Pancreas (tissue), 10 donors: Measurements from ENCODE around the gene FAF1. TPM values are rescaled to one million over a fixed set of nuclear protein-coding genes. Genes with fewer than 3 reads are reported as not detected.
A peak's percentile ranks its signal among the peaks of the same experiment; 100 is the strongest.
"Not testable (repeated sequence)": the region's sequence is repeated elsewhere in the genome, so short reads cannot be mapped to it uniquely, and the experiment has no call there.

ENCODE experiments used
- ATAC-seq, 4 donors: fragments of 200-7000 bp; cut with Tn5 transposase; one replicate each; pipeline versions ENCODE4 v1.8.0 to v1.9.1; 2020; ENCODE audit warnings: mild to moderate bottlenecking in 4 of 4, moderate library complexity in 4 of 4
- DNase-seq, 6 donors: peaks; one replicate each; pipeline ENCODE4 v3.0.0-alpha.2; 2020
- FAIRE-seq: peaks from 2 replicates; lab custom pipeline; 2012; peaks lifted over from hg19 to GRCh38; lab: Jason Lieb, UNC
- H3K27ac ChIP-seq, 4 donors: fragments of 200-600 bp; sonication (generic); 1 replicate in 3 of 4; 2 replicates in 1 of 4; pipeline versions ENCODE4 v1.5.0 to v1.8.0; 2020
- H3K27me3 ChIP-seq, 4 donors: fragments of 200-600 bp; one replicate each; pipeline ENCODE4 v1.8.0; 2021
- H3K36me3 ChIP-seq, 3 donors: fragments of 200-600 bp; sonication (generic) in 1 of 3; one replicate each; pipeline versions ENCODE4 v1.5.0 to v1.8.0; 2020 to 2021
- H3K4me1 ChIP-seq, 3 donors: fragments of 200-600 bp; one replicate each; pipeline ENCODE4 v1.8.0; 2021
- H3K4me3 ChIP-seq, 4 donors: fragments of 200-600 bp; sonication (generic) in 2 of 4; one replicate each; pipeline versions ENCODE4 v1.5.0 to v1.8.0; 2020 to 2021
- H3K9me3 ChIP-seq, 4 donors: fragments of 200-600 bp; one replicate each; pipeline ENCODE4 v1.8.0; 2021
- CTCF ChIP-seq, 4 donors: fragments of 200-600 bp; sonication (generic) in 3 of 4; IDR thresholded peaks; one replicate each; pipeline versions ENCODE4 v1.5.0 to v1.8.0; 2021; ENCODE audit warnings: antibody characterized with exemption in 4 of 4
- WGBS, 2 donors: extraction: QIAGEN DNeasy Blood & Tissue Kit; methylation state at CpG; one replicate each; pipeline ENCODE4 v1.1.7; 2013; 5-methylcytosine and 5-hydroxymethylcytosine counted together
- intact Hi-C, 3 donors: fragments of 100-400 bp; cut with DNase I; formaldehyde crosslinking; loops; one replicate each; pipeline versions ENCODE4 v1.11.1 to v1.14.2; 2022
- polyA plus RNA-seq, 2 donors: library from polyadenylated mRNA; stranded (reverse); fragments of 200-250 nt; gene quantifications; one replicate each; pipeline ENCODE4 v1.2.3, GENCODE V29; 2013
- total RNA-seq, 6 donors: library from RNA; stranded (reverse); fragmentation: NEBNext Ultra II Directional in 4 of 6; extraction: Animal tissue kit (Norgen Biotek cat#: 25700) in 4 of 6; gene quantifications; one replicate each; pipeline versions ENCODE4 v1.2.1 to v1.2.4, GENCODE V29; 2021 to 2023
- donor health status: healthy with polysubstance abuse.
- donor health status: DM: no; HTN: no; CAD: no; lungs with moderate emphysema.
- donor health status: DM: no; HTN: no; CAD: no.
- donor health status: control.
- donor health status: control.
- donor health status: Bipolar disorder and iron deficiency.
- donor health status: DM: yes; HTN: yes; CAD: no.
- donor health status: DM: no; HTN: no; CAD: no.
- donor health status: DM: no; HTN: no; CAD: no.
- donor health status: DM: yes; HTN: yes; CAD: no.

The FAF1 gene
- total and polyA plus RNA-seq, 8 donors: 13.9 to 46.6 (median 37.6) TPM

- Histone ChIP-seq H3K36me3 (no peaks in the 10 kb centered on the region), H3K4me3 (no peak overlapping the region), H3K27me3 (no peaks in the 10 kb centered on the region), H3K4me1 (peaks cover 0 to 11% (median 6%) of the 10 kb centered on the region in 3 donors), H3K27ac (no peak overlapping the region), H3K9me3 (no peaks in the 10 kb centered on the region)
- DNase-seq: no peak
- TF ChIP-seq CTCF (IDR thresholded peaks at IDR 0.05): no peak
- 42 to 50% methylated on average over 1 of the region's 1 CpG for WGBS, 2 donors
- FAIRE-seq: no peak
- intact Hi-C loops: no loop called here
- ATAC-seq: peak in 2 of 4 donors; percentile 38 to 69
Observed at GRCh38 chr1:50950396-50950795, 9.7 kb downstream of the FAF1 start.

- H3K36me3 ChIP-seq: no peaks in the 10 kb centered on the region
- DNase-seq (no peak), ATAC-seq (no peak), FAIRE-seq (no peak)
- intact Hi-C loops: no loop called here
- H3K27ac ChIP-seq: no peak overlapping the region
- no peak overlapping the region for H3K4me3 ChIP-seq
- H3K27me3 ChIP-seq: no peaks in the 10 kb centered on the region
- TF ChIP-seq CTCF (IDR thresholded peaks at IDR 0.05): no peak
- H3K4me1 ChIP-seq: peaks cover 0 to 11% (median 6%) of the 10 kb centered on the region in 3 donors
- WGBS, 2 donors: 69 to 73% methylated on average over 9 of the region's 9 CpGs
- H3K9me3 ChIP-seq: no peaks in the 10 kb centered on the region
Observed at GRCh38 chr1:50949286-50949982, 10.6 kb downstream of the FAF1 start.

- H3K9me3 ChIP-seq: no peaks in the 10 kb centered on the region
- ATAC-seq (no peak), DNase-seq (no peak), FAIRE-seq (no peak)
- H3K27me3 ChIP-seq: no peaks in the 10 kb centered on the region
- intact Hi-C loops: no loop called here
- H3K4me1 ChIP-seq: peaks cover 0 to 7% (median 0%) of the 10 kb centered on the region in 3 donors
- H3K27ac ChIP-seq: no peak overlapping the region
- no peak for TF ChIP-seq CTCF (IDR thresholded peaks at IDR 0.05)
- no peaks in the 10 kb centered on the region for H3K36me3 ChIP-seq
- WGBS, 2 donors: 82 to 88% methylated on average over 1 of the region's 1 CpG
- H3K4me3 ChIP-seq: no peak overlapping the region
Observed at GRCh38 chr1:50942334-50942733, 17.7 kb downstream of the FAF1 start.

GRCh38 chr1:50940291-50940690, 19.8 kb downstream of the FAF1 start:
- no peak for FAIRE-seq
- Histone ChIP-seq H3K9me3 (no peaks in the 10 kb centered on the region), H3K4me3 (no peak overlapping the region), H3K27me3 (no peaks in the 10 kb centered on the region), H3K36me3 (no peaks in the 10 kb centered on the region), H3K4me1 (peaks cover 0 to 7% (median 5%) of the 10 kb centered on the region in 3 donors), H3K27ac (no peak overlapping the region)
- no peak for TF ChIP-seq CTCF (IDR thresholded peaks at IDR 0.05)
- no peak for DNase-seq
- intact Hi-C loops: no loop called here
- WGBS, 2 donors: 88 to 89% methylated on average over 3 of the region's 3 CpGs
- ATAC-seq: no peak

- no peak overlapping the region for H3K4me3 ChIP-seq
- ATAC-seq: no peak
- no peak for FAIRE-seq
- H3K9me3 ChIP-seq: no peaks in the 10 kb centered on the region
- 64 to 69% methylated on average over 2 of the region's 2 CpGs for WGBS, 2 donors
- H3K36me3 ChIP-seq: no peaks in the 10 kb centered on the region
- intact Hi-C loops: no loop called here
- no peak overlapping the region for H3K27ac ChIP-seq
- DNase-seq: no peak
- H3K4me1 ChIP-seq: peaks cover 0 to 5% (median 0%) of the 10 kb centered on the region in 3 donors
- no peak for TF ChIP-seq CTCF (IDR thresholded peaks at IDR 0.05)
- H3K27me3 ChIP-seq: no peaks in the 10 kb centered on the region
Observed at GRCh38 chr1:50936321-50936720, 23.7 kb downstream of the FAF1 start.

- intact Hi-C loops: not testable (repeated sequence)
Observed at GRCh38 chr1:50935276-50935675, 24.8 kb downstream of the FAF1 start.

More at GRCh38 chr1:50935276-50935675, 24.8 kb downstream of the FAF1 start:
- H3K9me3 ChIP-seq, H3K27me3 ChIP-seq, FAIRE-seq, ATAC-seq, DNase-seq, H3K4me3 ChIP-seq, H3K36me3 ChIP-seq, H3K27ac ChIP-seq, H3K4me1 ChIP-seq: not testable (repeated sequence)
- WGBS, 2 donors: 92 to 97% methylated on average over 2 of the region's 2 CpGs
